ENCODE data around the gene OTOP2. TPM values are rescaled to one million over a fixed set of nuclear protein-coding genes. Genes with fewer than 3 reads are reported as not detected.
A peak's percentile ranks its signal among the peaks of the same experiment; 100 is the strongest.
"Not testable (repeated sequence)": the region's sequence is repeated elsewhere in the genome, so short reads cannot be mapped to it uniquely, and the experiment has no call there.

The OTOP2 gene
- total RNA-seq, 4 donors from 2014 or later: not detected

GRCh38 chr17:74981979-74982662 is 58.0 kb downstream of the OTOP2 start:
- H3K36me3 ChIP-seq: no peaks in the 10 kb centered on the region
- WGBS, 2 donors: 0 to 1% methylated on average over 12 to 22 of the region's 61 CpGs
- no peaks in the 10 kb centered on the region for H3K27me3 ChIP-seq
- H3K9me3 ChIP-seq: no peaks in the 10 kb centered on the region
- DNase-seq: peak; percentile 80 to 83
- TF ChIP-seq CTCF (IDR thresholded peaks at IDR 0.05) (peak in 2 of 6 experiments; percentile 6 to 10), POLR2A (IDR thresholded peaks at IDR 0.05) (peak in 1 of 2 donors; percentile 90)
- peaks cover 17 to 25% of the 10 kb centered on the region in 2 donors for H3K4me1 ChIP-seq
- peak overlapping the region; percentile 23 to 58 (median 43) for H3K4me3 ChIP-seq (replicated peaks in 1 of 3)
- intact Hi-C loops (cut with DNase I): no loop called here
- H3K27ac ChIP-seq: peak overlapping the region; percentile 45 to 89 (median 79)

GRCh38 chr17:74982663-74983313 is 58.7 kb downstream of the OTOP2 start:
- peaks cover 18 to 26% of the 10 kb centered on the region in 2 donors for H3K4me1 ChIP-seq
- H3K27me3 ChIP-seq; intact Hi-C loops (cut with DNase I); H3K36me3 ChIP-seq; H3K9me3 ChIP-seq; DNase-seq: not testable (repeated sequence)
- H3K27ac ChIP-seq: peak overlapping the region; percentile 45 to 89 (median 79)
- H3K4me3 ChIP-seq (replicated peaks in 1 of 3): peak overlapping the region; percentile 23 to 58 (median 43)
- WGBS, 2 donors: 35 to 43% methylated on average over 10 to 14 of the region's 14 CpGs

Other genes starting within 250 kb of the OTOP2 start
- gene CD300LF, start 211.3 kb upstream of the OTOP2 start, total RNA-seq: not detected
- 1 to 10 TPM in 1 of 4 donors, under 1 TPM in 3; 0.33 to 1.8 (median 0.39) TPM for gene RAB37, start 187.0 kb upstream of the OTOP2 start, total RNA-seq
- 10 to 100 TPM; 21.9 to 63.4 (median 43.8) TPM for gene NHERF1, start 175.6 kb upstream of the OTOP2 start, total RNA-seq
- gene NAT9, start 147.9 kb upstream of the OTOP2 start, total RNA-seq: 10 to 100 TPM; 33.1 to 46.5 (median 41.4) TPM
- 100 to 1,000 TPM in 2 of 4 donors, 10 to 100 TPM in 2; 63.4 to 120 (median 94.0) TPM for gene GRIN2C, start 64.4 kb upstream of the OTOP2 start, total RNA-seq
- gene FDXR, start 51.3 kb upstream of the OTOP2 start, total RNA-seq: 10 to 100 TPM in 2 of 4 donors, 1 to 10 TPM in 2; 5.9 to 18.6 (median 10.2) TPM
- gene FADS6, start 30.6 kb upstream of the OTOP2 start, total RNA-seq: not detected
- gene USH1G, start 1.0 kb upstream of the OTOP2 start, total RNA-seq: not detected
- not detected for gene OTOP3, start 11.6 kb downstream of the OTOP2 start, total RNA-seq
- 10 to 100 TPM; 19.4 to 27.4 (median 21.3) TPM for gene HID1, start 48.5 kb downstream of the OTOP2 start, total RNA-seq
- gene CDR2L, start 63.4 kb downstream of the OTOP2 start, total RNA-seq: 1 to 10 TPM; 2.6 to 9.8 (median 4.2) TPM
- gene MRPL58, start 88.4 kb downstream of the OTOP2 start, total RNA-seq: 10 to 100 TPM; 37.8 to 55.1 (median 49.7) TPM
- gene ATP5PD, start 122.7 kb downstream of the OTOP2 start, total RNA-seq: 100 to 1,000 TPM; 172 to 408 (median 330) TPM
- gene KCTD2, start 123.0 kb downstream of the OTOP2 start, total RNA-seq: 10 to 100 TPM; 33.6 to 48.6 (median 41.7) TPM
- gene SLC16A5, start 163.7 kb downstream of the OTOP2 start, total RNA-seq: 10 to 100 TPM; 24.1 to 40.3 (median 27.6) TPM
- 10 to 100 TPM in 2 of 4 donors, 1 to 10 TPM in 2; 8.7 to 13.1 (median 10.5) TPM for gene ARMC7, start 185.7 kb downstream of the OTOP2 start, total RNA-seq
- 100 to 1,000 TPM in 3 of 4 donors, 10 to 100 TPM in 1; 84.7 to 203 (median 107) TPM for gene NT5C, start 207.5 kb downstream of the OTOP2 start, total RNA-seq
- gene JPT1, start 230.2 kb downstream of the OTOP2 start, total RNA-seq: 10 to 100 TPM; 15.1 to 23.4 (median 17.7) TPM

All from thyroid gland (tissue), 4 donors.